Measurements from ENCODE around the gene CCDC187.
"Not testable (repeated sequence)": the region's sequence is repeated elsewhere in the genome, so short reads cannot be mapped to it uniquely, and the experiment has no call there.

CCDC187 gene

GRCh38 chr9:136303825-136304416 is at the start of gene CCDC187:
TSS of gene CCDC187 (minus strand) at chr9:136304094. CDS start at chr9:136303830, 264 bp downstream.
- Mint-ChIP-seq H3K27me3 (no peaks in the 10 kb centered on the region), H3K4me3 (no peak within 1 kb of the TSS), H3K9me3 (no peaks in the 10 kb centered on the region), H3K27ac (no peak within 1 kb of the TSS), H3K36me3 (ENCODE audit: low read depth) (no peaks in the 10 kb centered on the region), H3K4me1 (peaks cover 4% of the 10 kb centered on the region)
- no peak for ATAC-seq
- no peak for DNase-seq

GRCh38 chr9:136353088-136353487 is 49.2 kb upstream of the CCDC187 start:
- no peak overlapping the region for H3K4me3 Mint-ChIP-seq
- H3K27me3 Mint-ChIP-seq: no peaks in the 10 kb centered on the region
- no peaks in the 10 kb centered on the region for H3K9me3 Mint-ChIP-seq
- DNase-seq: no peak
- no peaks in the 10 kb centered on the region for H3K4me1 Mint-ChIP-seq
- H3K27ac Mint-ChIP-seq: no peak overlapping the region
- ATAC-seq: no peak
- H3K36me3 Mint-ChIP-seq (ENCODE audit: low read depth): no peaks in the 10 kb centered on the region

- Mint-ChIP-seq H3K4me3 (no peak overlapping the region), H3K9me3 (no peaks in the 10 kb centered on the region), H3K4me1 (no peaks in the 10 kb centered on the region), H3K27ac (no peak overlapping the region), H3K27me3 (no peaks in the 10 kb centered on the region), H3K36me3 (ENCODE audit: low read depth) (no peaks in the 10 kb centered on the region)
- ATAC-seq (no peak), DNase-seq (no peak)
Measured at GRCh38 chr9:136352682-136353081, 48.8 kb upstream of the CCDC187 start.

GRCh38 chr9:136351868-136352267 is 48.0 kb upstream of the CCDC187 start:
- ATAC-seq; H3K9me3 Mint-ChIP-seq; H3K36me3 Mint-ChIP-seq (ENCODE audit: low read depth); H3K4me1 Mint-ChIP-seq; H3K27me3 Mint-ChIP-seq; H3K4me3 Mint-ChIP-seq; H3K27ac Mint-ChIP-seq; DNase-seq: not testable (repeated sequence)

- H3K36me3 Mint-ChIP-seq (ENCODE audit: low read depth): no peaks in the 10 kb centered on the region
- H3K27ac Mint-ChIP-seq: no peak overlapping the region
- no peaks in the 10 kb centered on the region for H3K4me1 Mint-ChIP-seq
- no peaks in the 10 kb centered on the region for H3K27me3 Mint-ChIP-seq
- DNase-seq: no peak
- ATAC-seq: no peak
- no peaks in the 10 kb centered on the region for H3K9me3 Mint-ChIP-seq
- no peak overlapping the region for H3K4me3 Mint-ChIP-seq
Measured at GRCh38 chr9:136351252-136351800, 47.4 kb upstream of the CCDC187 start.

GRCh38 chr9:136349546-136349945 is 45.7 kb upstream of the CCDC187 start:
- Mint-ChIP-seq H3K9me3 (no peaks in the 10 kb centered on the region), H3K36me3 (ENCODE audit: low read depth) (no peaks in the 10 kb centered on the region), H3K27me3 (no peaks in the 10 kb centered on the region), H3K4me3 (no peak overlapping the region), H3K4me1 (no peaks in the 10 kb centered on the region), H3K27ac (no peak overlapping the region)
- ATAC-seq (no peak), DNase-seq (no peak)

- Mint-ChIP-seq H3K9me3 (no peaks in the 10 kb centered on the region), H3K4me3 (no peak overlapping the region), H3K27ac (no peak overlapping the region), H3K36me3 (ENCODE audit: low read depth) (no peaks in the 10 kb centered on the region), H3K4me1 (no peaks in the 10 kb centered on the region), H3K27me3 (no peaks in the 10 kb centered on the region)
- ATAC-seq: no peak
- DNase-seq: no peak
Measured at GRCh38 chr9:136348691-136349090, 44.8 kb upstream of the CCDC187 start.

- DNase-seq: no peak
- Mint-ChIP-seq H3K4me3 (no peak overlapping the region), H3K27ac (no peak overlapping the region), H3K36me3 (ENCODE audit: low read depth) (no peaks in the 10 kb centered on the region), H3K27me3 (no peaks in the 10 kb centered on the region), H3K4me1 (no peaks in the 10 kb centered on the region), H3K9me3 (no peaks in the 10 kb centered on the region)
- ATAC-seq: no peak
Measured at GRCh38 chr9:136347472-136348256, 43.8 kb upstream of the CCDC187 start.

GRCh38 chr9:136346927-136347465 is 43.1 kb upstream of the CCDC187 start:
- Mint-ChIP-seq H3K27me3 (no peaks in the 10 kb centered on the region), H3K27ac (no peak overlapping the region), H3K4me1 (no peaks in the 10 kb centered on the region), H3K9me3 (no peaks in the 10 kb centered on the region), H3K4me3 (no peak overlapping the region), H3K36me3 (ENCODE audit: low read depth) (no peaks in the 10 kb centered on the region)
- no peak for DNase-seq
- no peak for ATAC-seq

- H3K4me1 Mint-ChIP-seq: no peaks in the 10 kb centered on the region
- no peak overlapping the region for H3K27ac Mint-ChIP-seq
- no peaks in the 10 kb centered on the region for H3K27me3 Mint-ChIP-seq
- DNase-seq (no peak), ATAC-seq (no peak)
- H3K4me3 Mint-ChIP-seq: no peak overlapping the region
- no peaks in the 10 kb centered on the region for H3K36me3 Mint-ChIP-seq (ENCODE audit: low read depth)
- H3K9me3 Mint-ChIP-seq: no peaks in the 10 kb centered on the region
Measured at GRCh38 chr9:136346157-136346481, 42.2 kb upstream of the CCDC187 start.

- H3K27me3 Mint-ChIP-seq: no peaks in the 10 kb centered on the region
- no peaks in the 10 kb centered on the region for H3K36me3 Mint-ChIP-seq (ENCODE audit: low read depth)
- H3K4me1 Mint-ChIP-seq: no peaks in the 10 kb centered on the region
- H3K4me3 Mint-ChIP-seq: no peak overlapping the region
- no peaks in the 10 kb centered on the region for H3K9me3 Mint-ChIP-seq
- no peak for DNase-seq
- no peak for ATAC-seq
- H3K27ac Mint-ChIP-seq: no peak overlapping the region
Measured at GRCh38 chr9:136345281-136346156, 41.6 kb upstream of the CCDC187 start.

GRCh38 chr9:136344544-136345280 is 40.8 kb upstream of the CCDC187 start:
- DNase-seq: no peak
- H3K36me3 Mint-ChIP-seq (ENCODE audit: low read depth): no peaks in the 10 kb centered on the region
- no peaks in the 10 kb centered on the region for H3K27me3 Mint-ChIP-seq
- no peak overlapping the region for H3K4me3 Mint-ChIP-seq
- no peak overlapping the region for H3K27ac Mint-ChIP-seq
- H3K4me1 Mint-ChIP-seq: no peaks in the 10 kb centered on the region
- H3K9me3 Mint-ChIP-seq: no peaks in the 10 kb centered on the region
- ATAC-seq: no peak

GRCh38 chr9:136343884-136344269 is 40.0 kb upstream of the CCDC187 start:
- Mint-ChIP-seq H3K4me1 (no peaks in the 10 kb centered on the region), H3K27me3 (no peaks in the 10 kb centered on the region), H3K36me3 (ENCODE audit: low read depth) (no peaks in the 10 kb centered on the region), H3K27ac (no peak overlapping the region), H3K4me3 (no peak overlapping the region), H3K9me3 (no peaks in the 10 kb centered on the region)
- DNase-seq (no peak), ATAC-seq (no peak)
